Glutamatergic neuron (in vitro differentiated cells): ENCODE results near the gene VWA8. TPM values are rescaled to one million over a fixed set of nuclear protein-coding genes. Genes with fewer than 3 reads are reported as not detected.
"Not testable (repeated sequence)": the region's sequence is repeated elsewhere in the genome, so short reads cannot be mapped to it uniquely, and the experiment has no call there.

Experiments
- DNase-seq: peaks from one replicate; pipeline ENCODE4 v3.0.0; 2022
- H3K27ac Mint-ChIP-seq: one replicate; pipeline ENCODE4 v1.8.0; 2020; ENCODE audit warnings: mild to moderate bottlenecking, mixed read lengths, inconsistent platforms; ENCODE audit not compliant: unreplicated experiment
- H3K27me3 Mint-ChIP-seq: one replicate; pipeline ENCODE4 v1.8.0; 2020; ENCODE audit warnings: mild to moderate bottlenecking, moderate library complexity, mixed read lengths, inconsistent platforms; ENCODE audit not compliant: unreplicated experiment
- H3K36me3 Mint-ChIP-seq: one replicate; pipeline ENCODE4 v1.8.0; 2020; ENCODE audit warnings: mild to moderate bottlenecking, mixed read lengths, inconsistent platforms; ENCODE audit not compliant: unreplicated experiment
- H3K4me1 Mint-ChIP-seq: one replicate; pipeline ENCODE4 v1.8.0; 2020; ENCODE audit warnings: mild to moderate bottlenecking, low read depth, mixed read lengths, inconsistent platforms; ENCODE audit not compliant: unreplicated experiment
- H3K4me3 Mint-ChIP-seq: one replicate; pipeline ENCODE4 v1.8.0; 2020; ENCODE audit warnings: mild to moderate bottlenecking, mixed read lengths, inconsistent platforms; ENCODE audit not compliant: unreplicated experiment
- H3K9me3 Mint-ChIP-seq: one replicate; pipeline ENCODE4 v1.8.0; 2020; ENCODE audit warnings: mild to moderate bottlenecking, moderate library complexity, mixed read lengths, inconsistent platforms; ENCODE audit not compliant: unreplicated experiment
- total RNA-seq: library from RNA; stranded (reverse); fragmentation: NEBNext Ultra II Directional; extraction: Animal tissue kit (Norgen Biotek cat#: 25700); gene quantifications from one replicate; pipeline ENCODE4 v1.2.1, GENCODE V29; 2021; ENCODE audit not compliant: unreplicated experiment
- TF ChIP-seq, protein P1 (sequence below): fragments of 200-600 bp; sonication (generic); IDR thresholded peaks from one replicate; pipeline ENCODE4 v1.5.0; 2021; ENCODE audit not compliant: partially characterized antibody, unreplicated experiment

The VWA8 gene
- total RNA-seq, 1 donor from 2014 or later, result 16.4 TPM

DNA sequence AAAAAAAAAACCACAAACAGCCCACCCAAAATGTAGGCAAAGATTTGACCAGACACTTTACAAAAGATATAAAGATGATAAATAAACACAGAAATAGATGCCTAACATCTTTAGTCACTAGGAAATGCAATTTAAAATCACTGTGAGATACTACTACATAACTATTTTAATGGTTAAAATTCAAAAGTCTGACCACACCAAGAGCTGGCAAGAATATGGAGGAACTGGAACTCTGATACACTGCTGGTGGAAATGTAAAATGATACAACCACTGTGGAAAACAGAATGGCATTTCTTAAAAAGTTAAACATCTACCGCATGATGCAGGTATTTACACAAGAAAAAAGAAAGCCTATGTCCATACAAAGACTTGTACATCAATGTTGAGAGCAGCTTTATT lies 26.8 kb downstream of the VWA8 start:
- TF ChIP-seq, protein P1, sequence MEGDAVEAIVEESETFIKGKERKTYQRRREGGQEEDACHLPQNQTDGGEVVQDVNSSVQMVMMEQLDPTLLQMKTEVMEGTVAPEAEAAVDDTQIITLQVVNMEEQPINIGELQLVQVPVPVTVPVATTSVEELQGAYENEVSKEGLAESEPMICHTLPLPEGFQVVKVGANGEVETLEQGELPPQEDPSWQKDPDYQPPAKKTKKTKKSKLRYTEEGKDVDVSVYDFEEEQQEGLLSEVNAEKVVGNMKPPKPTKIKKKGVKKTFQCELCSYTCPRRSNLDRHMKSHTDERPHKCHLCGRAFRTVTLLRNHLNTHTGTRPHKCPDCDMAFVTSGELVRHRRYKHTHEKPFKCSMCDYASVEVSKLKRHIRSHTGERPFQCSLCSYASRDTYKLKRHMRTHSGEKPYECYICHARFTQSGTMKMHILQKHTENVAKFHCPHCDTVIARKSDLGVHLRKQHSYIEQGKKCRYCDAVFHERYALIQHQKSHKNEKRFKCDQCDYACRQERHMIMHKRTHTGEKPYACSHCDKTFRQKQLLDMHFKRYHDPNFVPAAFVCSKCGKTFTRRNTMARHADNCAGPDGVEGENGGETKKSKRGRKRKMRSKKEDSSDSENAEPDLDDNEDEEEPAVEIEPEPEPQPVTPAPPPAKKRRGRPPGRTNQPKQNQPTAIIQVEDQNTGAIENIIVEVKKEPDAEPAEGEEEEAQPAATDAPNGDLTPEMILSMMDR, result no peak
- no peak for DNase-seq
- Mint-ChIP-seq H3K9me3 (no peaks in the 10 kb centered on the region), H3K36me3 (no peaks in the 10 kb centered on the region), H3K4me3 (no peak overlapping the region), H3K4me1 (no peaks in the 10 kb centered on the region), H3K27ac (no peak overlapping the region), H3K27me3 (no peaks in the 10 kb centered on the region)

DNA sequence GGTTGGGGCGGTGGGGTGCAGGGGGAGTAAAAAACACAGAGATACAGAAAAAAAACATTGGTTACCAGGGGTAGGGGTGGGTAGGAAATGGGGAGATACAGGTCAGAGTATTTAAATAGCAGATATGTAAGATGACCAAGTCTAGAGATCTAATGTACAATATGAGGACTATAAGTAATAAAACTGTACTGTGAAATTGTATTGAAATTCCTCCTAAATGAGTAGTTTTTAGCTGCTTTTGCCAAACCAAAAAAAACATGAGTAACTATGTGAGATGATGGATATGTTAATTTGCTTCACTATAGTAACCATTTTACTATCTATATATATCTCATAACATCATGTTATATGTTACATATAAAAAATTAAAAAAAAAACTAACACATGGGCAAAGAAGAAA lies 29.6 kb downstream of the VWA8 start:
- Mint-ChIP-seq H3K27ac (no peak overlapping the region), H3K36me3 (no peaks in the 10 kb centered on the region), H3K4me1 (no peaks in the 10 kb centered on the region), H3K4me3 (no peak overlapping the region), H3K9me3 (no peaks in the 10 kb centered on the region), H3K27me3 (no peaks in the 10 kb centered on the region)
- no peak for DNase-seq
- TF ChIP-seq, protein P1, result no peak

DNA sequence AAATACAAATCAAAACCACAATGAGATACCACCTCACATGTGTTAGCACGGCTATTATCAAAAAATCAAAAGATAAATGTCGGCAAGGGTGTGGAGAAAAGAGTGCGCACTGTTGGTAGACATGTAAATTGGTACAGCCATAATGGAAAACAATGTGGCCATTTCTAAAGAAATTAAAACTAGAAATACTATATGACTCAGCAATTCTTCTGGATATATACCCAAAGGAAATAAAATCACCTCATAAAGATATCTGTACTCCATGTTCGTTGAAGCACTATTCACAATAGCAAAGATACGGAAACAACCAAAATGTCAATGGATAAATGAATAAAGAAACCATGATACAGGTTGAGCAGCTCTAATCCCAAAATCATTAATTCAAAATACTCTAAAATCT lies 30.8 kb downstream of the VWA8 start:
- TF ChIP-seq, protein P1, result no peak
- no peak for DNase-seq
- Mint-ChIP-seq H3K9me3 (peaks cover 2% of the 10 kb centered on the region), H3K4me3 (no peak overlapping the region), H3K27me3 (no peaks in the 10 kb centered on the region), H3K4me1 (no peaks in the 10 kb centered on the region), H3K27ac (no peak overlapping the region), H3K36me3 (peaks cover 5% of the 10 kb centered on the region)

DNA sequence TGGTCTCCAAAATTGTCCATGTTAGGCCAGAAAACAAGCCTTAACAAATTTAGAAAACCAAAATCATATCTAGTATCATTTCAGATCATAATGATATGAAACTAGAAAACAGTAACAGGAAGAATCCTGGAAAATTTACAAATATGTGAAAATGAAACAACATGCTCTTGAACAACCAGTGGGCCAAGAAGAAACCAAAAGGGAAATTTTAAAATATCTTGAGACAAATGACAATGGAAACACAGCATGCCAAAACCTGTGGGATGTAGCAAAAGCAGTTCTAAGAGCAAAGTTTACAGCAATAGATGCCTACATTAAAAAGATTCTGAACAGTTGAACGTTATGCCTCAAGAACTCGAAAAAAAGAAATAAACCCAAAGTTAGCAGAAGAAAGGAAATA lies 32.6 kb downstream of the VWA8 start:
- TF ChIP-seq, protein P1, result no peak
- Mint-ChIP-seq H3K27ac (no peak overlapping the region), H3K4me1 (no peaks in the 10 kb centered on the region), H3K9me3 (peaks cover 4% of the 10 kb centered on the region), H3K27me3 (no peaks in the 10 kb centered on the region), H3K36me3 (peaks cover 11% of the 10 kb centered on the region), H3K4me3 (no peak overlapping the region)
- DNase-seq, result no peak

DNA sequence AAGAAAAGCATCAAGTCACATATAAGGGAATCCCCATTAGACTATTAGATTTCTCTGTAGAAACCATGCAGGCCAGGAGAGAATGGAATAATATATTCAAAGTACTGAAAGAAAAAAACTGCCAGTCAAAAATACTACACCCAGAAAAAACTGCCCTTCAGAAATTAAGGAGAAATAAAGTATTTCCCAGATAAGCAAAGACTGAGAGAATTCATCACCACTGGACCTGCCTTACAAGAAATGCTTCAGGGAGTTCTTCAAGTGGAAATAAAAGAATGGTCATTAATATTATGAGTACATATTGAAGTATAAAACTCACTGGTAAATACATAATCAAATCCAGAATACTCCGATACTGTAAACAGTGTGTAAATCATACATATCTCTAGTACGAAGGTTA lies 35.9 kb downstream of the VWA8 start:
- DNase-seq, result no peak
- Mint-ChIP-seq H3K36me3 (peaks cover 11% of the 10 kb centered on the region), H3K9me3 (peaks cover 6% of the 10 kb centered on the region), H3K27ac (no peak overlapping the region), H3K4me3 (no peak overlapping the region), H3K27me3 (peaks cover 1% of the 10 kb centered on the region), H3K4me1 (peaks cover 5% of the 10 kb centered on the region)
- TF ChIP-seq, protein P1, result no peak

DNA sequence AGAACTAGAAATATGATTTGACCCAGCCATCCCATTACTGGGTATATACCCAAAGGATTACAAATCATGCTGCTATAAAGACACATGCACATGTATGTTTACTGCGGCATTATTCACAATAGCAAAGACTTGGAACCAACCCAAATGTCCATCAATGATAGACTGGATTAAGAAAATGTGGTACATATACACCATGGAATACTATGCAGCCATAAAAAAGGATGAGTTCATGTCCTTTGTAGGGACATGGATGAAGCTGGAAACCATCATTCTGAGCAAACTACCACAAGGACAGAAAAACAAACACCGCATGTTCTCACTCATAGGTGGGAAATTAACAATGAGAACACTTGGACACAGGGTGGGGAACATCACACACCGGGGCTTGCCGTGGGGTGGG lies 38.0 kb downstream of the VWA8 start:
- peaks cover 11% of the 10 kb centered on the region for H3K36me3 Mint-ChIP-seq
- H3K4me3 Mint-ChIP-seq, H3K9me3 Mint-ChIP-seq, H3K27me3 Mint-ChIP-seq, H3K27ac Mint-ChIP-seq, DNase-seq: not testable (repeated sequence)
- H3K4me1 Mint-ChIP-seq, result peaks cover 12% of the 10 kb centered on the region
